ENCODE data around the gene TUB.

DNA sequence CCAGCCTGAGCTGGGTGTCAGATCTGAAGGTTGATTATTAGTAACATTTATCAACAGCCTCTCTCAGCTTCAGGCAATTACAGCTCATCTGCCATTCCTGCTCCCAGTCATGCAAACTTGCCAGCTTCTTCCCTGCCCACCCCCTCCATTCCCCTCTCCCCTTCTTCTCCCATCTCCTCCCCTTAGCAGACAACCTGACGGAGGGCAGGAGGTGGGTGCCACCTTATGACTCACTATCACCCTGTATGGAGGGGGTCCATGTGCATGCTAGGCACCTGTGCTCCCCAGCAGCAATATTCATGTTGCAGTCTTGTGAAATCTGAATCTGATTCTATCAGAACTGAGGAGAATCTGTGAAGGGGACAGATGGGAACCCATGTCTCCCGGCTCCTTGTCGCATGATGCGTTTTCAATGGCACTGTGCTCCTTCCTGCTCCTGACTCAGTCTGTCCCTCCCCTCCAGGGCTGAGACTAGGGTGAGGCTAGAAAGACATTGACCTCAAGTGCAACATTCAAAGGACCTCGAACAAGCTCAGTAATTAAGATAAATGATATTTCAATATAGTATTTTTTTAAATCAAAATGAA is 46.3 kb upstream of the TUB start:
- TF ChIP-seq, protein P1, sequence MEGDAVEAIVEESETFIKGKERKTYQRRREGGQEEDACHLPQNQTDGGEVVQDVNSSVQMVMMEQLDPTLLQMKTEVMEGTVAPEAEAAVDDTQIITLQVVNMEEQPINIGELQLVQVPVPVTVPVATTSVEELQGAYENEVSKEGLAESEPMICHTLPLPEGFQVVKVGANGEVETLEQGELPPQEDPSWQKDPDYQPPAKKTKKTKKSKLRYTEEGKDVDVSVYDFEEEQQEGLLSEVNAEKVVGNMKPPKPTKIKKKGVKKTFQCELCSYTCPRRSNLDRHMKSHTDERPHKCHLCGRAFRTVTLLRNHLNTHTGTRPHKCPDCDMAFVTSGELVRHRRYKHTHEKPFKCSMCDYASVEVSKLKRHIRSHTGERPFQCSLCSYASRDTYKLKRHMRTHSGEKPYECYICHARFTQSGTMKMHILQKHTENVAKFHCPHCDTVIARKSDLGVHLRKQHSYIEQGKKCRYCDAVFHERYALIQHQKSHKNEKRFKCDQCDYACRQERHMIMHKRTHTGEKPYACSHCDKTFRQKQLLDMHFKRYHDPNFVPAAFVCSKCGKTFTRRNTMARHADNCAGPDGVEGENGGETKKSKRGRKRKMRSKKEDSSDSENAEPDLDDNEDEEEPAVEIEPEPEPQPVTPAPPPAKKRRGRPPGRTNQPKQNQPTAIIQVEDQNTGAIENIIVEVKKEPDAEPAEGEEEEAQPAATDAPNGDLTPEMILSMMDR (conservative IDR thresholded peaks at IDR 0.05 in 1 of 2, IDR thresholded peaks at IDR 0.05 in 1 of 2; ENCODE audit: low read depth in 1 of 2, low read length in 2 of 2), result no peak
- TF ChIP-seq EZH2 (IDR thresholded peaks at IDR 0.05; ENCODE audit: low read length, missing control alignments), result no peak

All from fibroblast of lung (primary cell).